Stimulated activated CD8-positive, alpha-beta memory T cell treated with anti-CD3 and anti-CD28 coated beads, Interleukin-7, amount 100 ng/mL, for 48 hours (primary cell): ENCODE measurements around the gene CHAC1.

ENCODE experiments used
- DNase-seq, 2 donors: peaks; one replicate each; pipeline ENCODE4 v3.0.0-alpha.2; 2020; ENCODE audit warnings: low read depth in 1 of 2; ENCODE audit errors: extremely low read depth in 1 of 2

Gene CHAC1

GRCh38 chr15:40982855-40983254 lies 29.6 kb downstream of the CHAC1 start:
- no peak for DNase-seq

GRCh38 chr15:40984406-40984805 lies 31.1 kb downstream of the CHAC1 start:
- no peak for DNase-seq

DNA sequence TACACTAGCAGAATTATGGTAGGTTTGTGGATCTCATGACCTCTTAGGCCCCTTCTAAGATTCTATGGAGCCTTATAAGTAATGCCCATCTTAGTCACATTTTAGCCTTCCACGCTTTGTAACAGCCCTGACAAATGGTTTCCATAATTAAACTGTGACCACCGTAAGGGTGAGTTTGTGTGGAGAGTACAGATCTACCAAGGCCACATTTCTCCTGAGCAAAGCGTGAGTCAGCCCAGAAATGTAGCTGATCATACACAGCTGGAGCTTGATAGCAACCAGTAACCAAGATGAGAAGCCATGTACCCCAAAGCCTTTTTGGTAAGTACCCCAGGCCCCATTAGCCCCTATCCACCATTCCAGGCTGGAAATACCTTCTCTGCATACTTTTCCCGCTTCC lies 31.7 kb downstream of the CHAC1 start:
- no peak for DNase-seq

DNA sequence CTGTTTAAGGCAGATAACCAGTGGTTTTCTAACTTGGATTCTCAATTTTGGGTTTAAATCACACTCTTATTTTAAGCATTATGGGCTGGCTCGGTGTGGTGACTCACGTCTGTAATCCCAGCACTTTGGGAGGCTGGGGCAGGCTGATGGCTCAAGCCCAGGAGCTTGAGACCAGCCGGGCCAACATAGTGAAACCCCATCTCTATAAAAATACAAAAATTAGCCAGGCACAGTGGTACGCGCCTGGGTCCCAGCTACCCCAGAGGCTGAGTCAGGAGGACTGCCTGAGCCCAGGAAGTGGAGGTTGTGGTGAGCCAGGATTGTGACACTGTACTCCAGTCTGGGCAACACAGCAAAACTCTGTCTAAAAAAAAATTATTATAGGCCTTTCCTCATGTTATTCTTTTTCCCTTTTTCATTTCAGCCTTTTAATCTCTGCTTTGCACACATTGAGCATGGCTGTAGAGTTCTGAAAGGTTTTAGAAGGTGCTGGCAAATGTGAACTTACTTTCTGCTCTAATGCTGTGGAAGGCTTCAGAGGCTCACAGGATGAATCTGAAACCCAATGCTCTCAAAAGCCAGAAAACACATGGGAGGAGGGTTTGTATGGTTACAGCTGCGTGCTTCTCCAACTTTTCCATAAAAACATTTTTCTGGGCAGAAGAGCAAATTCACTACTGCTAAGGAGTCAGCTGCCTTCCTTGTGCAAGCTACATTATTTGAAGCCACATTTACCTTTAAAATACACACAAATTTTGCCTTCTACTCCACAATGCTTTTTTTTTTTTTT lies 32.5 kb downstream of the CHAC1 start:
- DNase-seq: no peak

- DNase-seq: no peak
Observed at GRCh38 chr15:40986820-40987219, 33.5 kb downstream of the CHAC1 start.

- no peak for DNase-seq
Observed at GRCh38 chr15:40988156-40988555, 34.9 kb downstream of the CHAC1 start.

- DNase-seq: no peak
Observed at GRCh38 chr15:40990080-40990479, 36.8 kb downstream of the CHAC1 start.

DNA sequence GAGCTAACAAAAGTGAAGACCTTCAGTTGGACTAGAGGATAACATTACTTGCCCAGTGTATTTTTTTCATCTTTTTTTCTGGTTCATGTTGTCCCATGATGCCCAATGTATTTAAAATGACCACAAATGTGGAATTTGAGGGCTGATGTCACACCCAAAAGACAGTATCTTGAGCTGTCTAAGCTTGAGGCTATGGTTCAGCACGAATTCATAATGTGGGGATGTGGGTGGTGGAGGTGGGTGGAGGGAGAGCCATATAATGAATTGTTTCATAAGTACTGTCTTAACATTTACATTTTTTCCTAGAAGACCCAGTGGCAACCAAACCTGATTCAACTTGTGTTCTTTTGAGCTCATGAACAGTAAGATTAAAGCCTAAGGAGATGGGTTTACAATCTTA lies 37.5 kb downstream of the CHAC1 start:
- DNase-seq: no peak

GRCh38 chr15:40991355-40991754 lies 38.1 kb downstream of the CHAC1 start:
- no peak for DNase-seq

DNA sequence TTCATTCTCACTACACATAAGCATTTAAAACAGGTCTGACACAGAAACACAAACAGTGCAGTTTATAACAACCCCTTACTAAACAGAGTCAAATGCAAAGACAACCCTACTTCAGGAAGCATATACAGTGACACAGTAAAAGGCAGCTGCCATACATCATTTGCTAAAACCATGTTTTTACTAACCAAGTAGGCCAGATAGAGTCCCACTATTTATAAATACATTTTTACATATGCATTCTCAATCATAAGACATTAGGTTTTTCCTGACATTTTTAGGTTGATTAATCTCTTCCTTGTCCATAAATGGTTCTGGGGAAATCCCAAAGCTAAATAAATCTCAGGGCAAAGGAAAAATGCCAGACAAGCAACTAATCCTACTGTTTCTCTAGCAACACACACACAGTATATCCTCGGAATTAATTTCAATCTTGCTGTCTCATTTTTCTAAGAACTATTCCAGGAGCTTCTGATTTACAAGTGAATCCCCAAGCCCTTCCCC lies 39.0 kb downstream of the CHAC1 start:
- no peak for DNase-seq

GRCh38 chr15:40992825-40993224 lies 39.6 kb downstream of the CHAC1 start:
- DNase-seq: no peak

DNA sequence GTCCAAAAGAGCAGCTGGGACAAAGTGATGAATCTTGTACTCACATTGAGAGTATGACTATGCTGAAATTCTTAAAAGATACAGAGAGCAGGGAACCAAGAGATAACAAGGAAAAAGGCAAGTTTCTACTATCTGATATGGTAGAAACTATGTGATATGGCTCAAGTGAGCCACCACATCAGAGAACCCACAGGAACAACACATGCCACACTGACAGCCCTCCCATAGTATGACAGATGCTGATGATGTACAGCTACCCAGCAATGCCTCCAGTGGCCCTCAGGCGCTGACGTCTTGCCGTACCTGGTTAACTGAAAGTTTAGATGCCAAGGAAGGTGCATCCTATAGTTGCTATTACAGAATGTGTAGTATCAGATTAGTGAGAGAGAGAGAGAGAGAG lies 42.4 kb downstream of the CHAC1 start:
- DNase-seq: peak in 1 of 2 donors; percentile 17

DNA sequence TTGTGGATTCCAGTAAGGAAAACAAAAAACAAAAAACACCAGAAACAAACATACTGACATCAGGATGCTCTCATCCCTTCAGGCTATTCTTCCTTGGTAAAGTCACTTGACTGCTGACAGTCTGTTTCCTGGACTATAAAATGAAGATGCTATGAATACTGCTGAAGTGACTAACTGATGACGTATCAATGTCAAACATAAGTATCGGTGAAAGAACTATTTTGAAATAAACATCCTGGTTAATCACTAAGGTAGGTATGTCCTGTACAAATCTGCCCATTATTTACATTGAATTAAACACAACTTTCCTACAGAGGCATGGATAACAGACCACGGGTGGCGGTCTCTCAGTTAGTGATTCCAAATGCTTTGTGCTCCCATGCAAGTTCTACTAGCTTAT lies 45.9 kb downstream of the CHAC1 start:
- DNase-seq: no peak

GRCh38 chr15:41001524-41002214 lies 48.4 kb downstream of the CHAC1 start:
- no peak for DNase-seq

- no peak for DNase-seq
Observed at GRCh38 chr15:41004490-41004889, 51.2 kb downstream of the CHAC1 start.
